Measurements from ENCODE around the gene SHROOM2. TPM values are rescaled to one million over a fixed set of nuclear protein-coding genes. Genes with fewer than 3 reads are reported as not detected.

The SHROOM2 gene
- total RNA-seq, 1 experiment from 2014 or later, result 13.9 TPM

GRCh38 chrX:9917861-9918260, 131.6 kb downstream of the SHROOM2 start:
- TF ChIP-seq, protein P1, sequence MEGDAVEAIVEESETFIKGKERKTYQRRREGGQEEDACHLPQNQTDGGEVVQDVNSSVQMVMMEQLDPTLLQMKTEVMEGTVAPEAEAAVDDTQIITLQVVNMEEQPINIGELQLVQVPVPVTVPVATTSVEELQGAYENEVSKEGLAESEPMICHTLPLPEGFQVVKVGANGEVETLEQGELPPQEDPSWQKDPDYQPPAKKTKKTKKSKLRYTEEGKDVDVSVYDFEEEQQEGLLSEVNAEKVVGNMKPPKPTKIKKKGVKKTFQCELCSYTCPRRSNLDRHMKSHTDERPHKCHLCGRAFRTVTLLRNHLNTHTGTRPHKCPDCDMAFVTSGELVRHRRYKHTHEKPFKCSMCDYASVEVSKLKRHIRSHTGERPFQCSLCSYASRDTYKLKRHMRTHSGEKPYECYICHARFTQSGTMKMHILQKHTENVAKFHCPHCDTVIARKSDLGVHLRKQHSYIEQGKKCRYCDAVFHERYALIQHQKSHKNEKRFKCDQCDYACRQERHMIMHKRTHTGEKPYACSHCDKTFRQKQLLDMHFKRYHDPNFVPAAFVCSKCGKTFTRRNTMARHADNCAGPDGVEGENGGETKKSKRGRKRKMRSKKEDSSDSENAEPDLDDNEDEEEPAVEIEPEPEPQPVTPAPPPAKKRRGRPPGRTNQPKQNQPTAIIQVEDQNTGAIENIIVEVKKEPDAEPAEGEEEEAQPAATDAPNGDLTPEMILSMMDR (conservative IDR thresholded peaks at IDR 0.05), result no peak
- Histone ChIP-seq H3K9me3 (ENCODE audit: control insufficient read depth, low read depth, low read length) (no peaks in the 10 kb centered on the region), H2AFZ (ENCODE audit: low read length) (no peak overlapping the region)

More at GRCh38 chrX:9917861-9918260, 131.6 kb downstream of the SHROOM2 start:
- H3T11ph ChIP-seq (ENCODE audit: low read length), result no peak overlapping the region
- no peak overlapping the region for H2BK120ac ChIP-seq (ENCODE audit: low read depth, low read length, poor library complexity, severe bottlenecking)
- no peaks in the 10 kb centered on the region for H3K27me3 ChIP-seq (ENCODE audit: insufficient read depth, low read length)
- H3K14ac ChIP-seq (ENCODE audit: insufficient read depth, low read length), result no peak overlapping the region
- H2BK15ac ChIP-seq (ENCODE audit: low read depth, low read length), result no peak overlapping the region
- no peak overlapping the region for H3K9ac ChIP-seq (ENCODE audit: extremely low read depth, insufficient read length, low read length)
- H3K27ac ChIP-seq (ENCODE audit: insufficient read length, low read depth, low read length), result no peak overlapping the region
- no peak overlapping the region for H4K5ac ChIP-seq (ENCODE audit: insufficient read length, low read depth, low read length)
- H4K8ac ChIP-seq (replicated peaks; ENCODE audit: insufficient read length, low read depth, low read length), result no peak overlapping the region
- H2BK5ac ChIP-seq (ENCODE audit: insufficient read length, low read length), result no peak overlapping the region
- Mint-ChIP-seq H3K4me1 (peaks cover 18 to 23% of the 10 kb centered on the region in 2 experiments), H3K27me3 (ENCODE audit: low read depth) (no peaks in the 10 kb centered on the region; the same call in 1 of the 2 replicates), H3K27ac (no peak overlapping the region; a peak in 1 of 7 replicates), H3K4me3 (no peak overlapping the region), H3K9me3 (peaks cover 16 to 32% of the 10 kb centered on the region in 2 experiments), H3K36me3 (ENCODE audit: insufficient read depth in 1 of 3, low read depth in 3 of 3) (peaks cover 12 to 20% (median 16%) of the 10 kb centered on the region in 3 experiments; a peak in 6 of 7 replicates)
- H4K20me1 ChIP-seq (ENCODE audit: control insufficient read depth, insufficient read depth, insufficient read length), result no peaks in the 10 kb centered on the region
- H3K23ac ChIP-seq (ENCODE audit: insufficient read length, low read depth, low read length), result no peak overlapping the region
- no CpG with 5 or more reads among the region's 5 CpGs for WGBS (ENCODE audit: extremely low coverage, insufficient read length, low lambda C conversion rate)
- H3K4ac ChIP-seq (ENCODE audit: low read depth, low read length), result no peak overlapping the region
- H3K18ac ChIP-seq (ENCODE audit: insufficient read length, low read depth, low read length), result no peak overlapping the region
- H3K79me1 ChIP-seq (ENCODE audit: insufficient read depth, low read depth, low read length, poor library complexity, severe bottlenecking), result no peaks in the 10 kb centered on the region
- H3K79me2 ChIP-seq (ENCODE audit: insufficient read depth, low read length), result peaks cover 2% of the 10 kb centered on the region; the same call in 1 of the 2 replicates
- no peak overlapping the region for H2BK20ac ChIP-seq (ENCODE audit: low read depth, low read length, poor library complexity, severe bottlenecking)
- no peak overlapping the region for H3K4me2 ChIP-seq (ENCODE audit: insufficient read depth, insufficient read length, low read length)
- H3K23me2 ChIP-seq (ENCODE audit: insufficient read length, low read depth, low read length, poor library complexity, severe bottlenecking), result no peaks in the 10 kb centered on the region
- H3K56ac ChIP-seq (ENCODE audit: insufficient read length, low read depth, low read length), result no peak overlapping the region
- no peak overlapping the region for H2AK5ac ChIP-seq (ENCODE audit: insufficient read length, low read length)
- no peak for DNase-seq
- no peak overlapping the region for H2BK12ac ChIP-seq (ENCODE audit: insufficient read length, low read depth, low read length)
- peaks cover 14% of the 10 kb centered on the region for H3K4me1 ChIP-seq (ENCODE audit: insufficient read depth, low read length)
- no peak overlapping the region for H4K91ac ChIP-seq (ENCODE audit: insufficient read length, low read depth, low read length)
